HUES48 (cell line): ENCODE results near the gene CABCOCO1.

Experiments
- H3K27ac ChIP-seq: one replicate; pipeline ENCODE4 v1.7.0; 2013; ENCODE audit warnings: low read depth, low read length, inconsistent platforms
- H3K27me3 ChIP-seq: 2 replicates; pipeline ENCODE4 v1.6.1; 2013; ENCODE audit warnings: mild to moderate bottlenecking, low read length; ENCODE audit not compliant: control insufficient read depth, insufficient read depth
- H3K36me3 ChIP-seq: 2 replicates; pipeline ENCODE4 v1.6.1; 2013; ENCODE audit warnings: low read length; ENCODE audit not compliant: control insufficient read depth, insufficient read depth
- H3K4me1 ChIP-seq: 2 replicates; pipeline ENCODE4 v1.6.1; 2013; ENCODE audit warnings: mild to moderate bottlenecking, low read length; ENCODE audit not compliant: control insufficient read depth, insufficient read depth
- H3K4me3 ChIP-seq: 2 replicates; pipeline ENCODE4 v1.5.1; 2013; ENCODE audit warnings: mild to moderate bottlenecking, low read depth, low read length
- H3K9ac ChIP-seq: 2 replicates; pipeline ENCODE4 v1.6.1; 2013; ENCODE audit warnings: mild to moderate bottlenecking, low read depth, low read length, moderate library complexity
- H3K9me3 ChIP-seq: 2 replicates; pipeline ENCODE4 v1.6.1; 2013; ENCODE audit warnings: low read length; ENCODE audit not compliant: control insufficient read depth, insufficient read depth

The CABCOCO1 gene, protein sequence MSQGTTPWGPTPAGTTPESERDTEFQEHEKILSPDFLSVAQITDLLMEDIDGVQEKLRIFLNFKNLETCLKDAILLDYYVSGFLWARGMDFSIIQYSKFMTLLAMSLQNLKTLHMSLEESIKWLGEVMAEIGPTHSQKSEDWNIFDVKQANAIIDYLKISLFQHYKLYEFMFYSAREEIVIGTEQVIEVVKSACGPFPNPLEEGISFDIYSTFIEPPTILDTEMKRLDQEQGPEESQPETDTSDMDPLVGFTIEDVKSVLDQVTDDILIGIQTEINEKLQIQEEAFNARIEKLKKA

GRCh38 chr10:61662794-61663259 lies at the start of gene CABCOCO1:
TSS of gene CABCOCO1 (plus strand) at chr10:61662929. CDS start at chr10:61662973, 44 bp downstream.
- H3K9ac ChIP-seq, result no peak within 1 kb of the TSS
- no peaks in the 10 kb centered on the region for H3K4me1 ChIP-seq
- no peak within 1 kb of the TSS for H3K27ac ChIP-seq
- H3K27me3 ChIP-seq, result peaks cover 11% of the 10 kb centered on the region
- H3K9me3 ChIP-seq, result no peaks in the 10 kb centered on the region
- H3K4me3 ChIP-seq, result peak within 1 kb of the TSS; percentile 80
- H3K36me3 ChIP-seq, result no peaks in the 10 kb centered on the region

DNA sequence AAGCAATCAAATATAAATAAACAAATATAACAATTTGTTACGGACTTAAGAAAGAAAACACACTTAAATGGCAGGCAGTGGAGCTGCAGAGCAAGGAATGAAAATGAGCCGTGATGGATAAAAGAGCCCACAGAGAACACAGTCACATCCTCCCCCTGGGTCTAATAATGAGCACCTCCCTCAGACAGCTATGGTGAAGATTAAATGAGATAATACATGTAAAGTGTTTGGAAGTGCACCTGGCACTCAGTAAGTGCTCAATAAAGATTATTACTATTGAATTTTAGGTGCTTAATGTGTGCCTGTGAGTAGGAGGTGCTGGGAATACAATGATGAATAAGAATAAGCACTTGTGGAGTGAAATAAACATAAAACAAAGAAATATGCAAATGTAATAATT lies 49.1 kb upstream of the CABCOCO1 start:
- Histone ChIP-seq H3K9me3 (no peaks in the 10 kb centered on the region), H3K4me3 (no peak overlapping the region), H3K27me3 (no peaks in the 10 kb centered on the region), H3K27ac (no peak overlapping the region), H3K36me3 (no peaks in the 10 kb centered on the region), H3K9ac (no peak overlapping the region), H3K4me1 (no peaks in the 10 kb centered on the region; the same call in 1 of the 2 replicates)

- no peaks in the 10 kb centered on the region; the same call in 1 of the 2 replicates for H3K4me1 ChIP-seq
- no peaks in the 10 kb centered on the region for H3K27me3 ChIP-seq
- H3K9ac ChIP-seq, result no peak overlapping the region
- H3K27ac ChIP-seq, result no peak overlapping the region
- H3K4me3 ChIP-seq, result no peak overlapping the region
- H3K9me3 ChIP-seq, result no peaks in the 10 kb centered on the region
- no peaks in the 10 kb centered on the region for H3K36me3 ChIP-seq
Measured at GRCh38 chr10:61616611-61617010, 46.1 kb upstream of the CABCOCO1 start.

DNA sequence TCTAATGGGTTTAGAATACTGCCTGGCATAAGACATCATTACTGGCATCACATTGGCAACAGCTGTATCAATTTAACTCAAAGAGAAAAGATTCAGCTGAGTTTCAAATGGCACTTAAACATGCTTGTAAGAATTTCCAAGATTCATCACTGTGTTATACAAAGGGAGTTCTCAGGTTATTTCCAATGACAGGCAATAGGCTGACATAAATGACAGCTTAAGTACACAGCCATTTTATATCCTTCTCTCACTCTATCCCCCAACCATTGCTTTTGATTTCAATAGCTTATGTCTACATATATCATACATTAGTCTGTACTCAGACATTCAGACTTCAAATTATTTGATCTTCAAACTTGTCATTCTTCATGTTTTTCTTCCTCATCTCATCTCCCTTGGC lies 45.5 kb upstream of the CABCOCO1 start:
- no peaks in the 10 kb centered on the region for H3K36me3 ChIP-seq
- no peak overlapping the region for H3K27ac ChIP-seq

GRCh38 chr10:61617586-61617985 lies 45.1 kb upstream of the CABCOCO1 start:
- Histone ChIP-seq H3K27ac (no peak overlapping the region), H3K9ac (no peak overlapping the region), H3K36me3 (no peaks in the 10 kb centered on the region), H3K9me3 (no peaks in the 10 kb centered on the region), H3K4me3 (no peak overlapping the region), H3K4me1 (no peaks in the 10 kb centered on the region), H3K27me3 (no peaks in the 10 kb centered on the region)

More for the DNA sequence above, 45.5 kb upstream of the CABCOCO1 start:
- Histone ChIP-seq H3K9ac (no peak overlapping the region), H3K27me3 (no peaks in the 10 kb centered on the region), H3K4me1 (no peaks in the 10 kb centered on the region; the same call in 1 of the 2 replicates), H3K4me3 (no peak overlapping the region), H3K9me3 (no peaks in the 10 kb centered on the region)

GRCh38 chr10:61618388-61618961 lies 44.3 kb upstream of the CABCOCO1 start:
- Histone ChIP-seq H3K27ac (no peak overlapping the region), H3K4me1 (no peaks in the 10 kb centered on the region), H3K9ac (no peak overlapping the region), H3K9me3 (no peaks in the 10 kb centered on the region), H3K27me3 (no peaks in the 10 kb centered on the region), H3K36me3 (no peaks in the 10 kb centered on the region), H3K4me3 (no peak overlapping the region)

GRCh38 chr10:61620506-61620905 lies 42.2 kb upstream of the CABCOCO1 start:
- Histone ChIP-seq H3K27ac (no peak overlapping the region), H3K9ac (no peak overlapping the region), H3K27me3 (no peaks in the 10 kb centered on the region), H3K4me1 (0 out of 2 replicates have a peak, but pooled peaks cover 2% of the 10 kb centered on the region), H3K9me3 (no peaks in the 10 kb centered on the region), H3K4me3 (no peak overlapping the region), H3K36me3 (no peaks in the 10 kb centered on the region)

GRCh38 chr10:61621605-61622051 lies 41.1 kb upstream of the CABCOCO1 start:
- no peak overlapping the region for H3K9ac ChIP-seq
- H3K4me1 ChIP-seq, result 0 out of 2 replicates have a peak, but pooled peaks cover 2% of the 10 kb centered on the region
- H3K4me3 ChIP-seq, result no peak overlapping the region
- no peak overlapping the region for H3K27ac ChIP-seq
- H3K27me3 ChIP-seq, result no peaks in the 10 kb centered on the region
- no peaks in the 10 kb centered on the region for H3K9me3 ChIP-seq
- H3K36me3 ChIP-seq, result no peaks in the 10 kb centered on the region

- Histone ChIP-seq H3K9me3 (no peaks in the 10 kb centered on the region), H3K4me3 (no peak overlapping the region), H3K27ac (no peak overlapping the region), H3K36me3 (no peaks in the 10 kb centered on the region), H3K4me1 (0 out of 2 replicates have a peak, but pooled peaks cover 2% of the 10 kb centered on the region), H3K27me3 (no peaks in the 10 kb centered on the region), H3K9ac (no peak overlapping the region)
Measured at GRCh38 chr10:61623161-61623560, 39.6 kb upstream of the CABCOCO1 start.

- Histone ChIP-seq H3K4me1 (peaks cover 14% of the 10 kb centered on the region), H3K27me3 (no peaks in the 10 kb centered on the region), H3K9me3 (no peaks in the 10 kb centered on the region), H3K27ac (no peak overlapping the region), H3K4me3 (no peak overlapping the region), H3K9ac (no peak overlapping the region), H3K36me3 (no peaks in the 10 kb centered on the region)
Measured at GRCh38 chr10:61626209-61626608, 36.5 kb upstream of the CABCOCO1 start.

DNA sequence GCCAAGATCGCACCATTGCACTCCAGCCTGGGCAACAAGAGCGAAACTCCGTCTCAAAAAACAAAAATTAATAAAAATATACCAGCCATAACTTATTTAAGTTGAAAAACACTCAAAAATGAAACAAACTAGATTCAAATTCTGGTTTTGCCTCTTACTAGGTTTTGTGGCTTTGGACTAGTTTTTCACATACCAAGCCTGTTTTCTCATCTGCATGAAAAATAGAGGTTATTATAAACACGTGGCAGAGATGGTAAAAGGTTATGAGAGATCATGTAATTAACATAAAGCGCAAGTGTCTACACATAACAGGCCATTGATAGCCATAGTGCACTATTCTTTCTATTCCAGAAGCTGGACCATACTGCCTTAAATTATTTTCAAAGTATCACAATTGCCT lies 35.5 kb upstream of the CABCOCO1 start:
- Histone ChIP-seq H3K36me3 (no peaks in the 10 kb centered on the region), H3K27me3 (no peaks in the 10 kb centered on the region), H3K27ac (no peak overlapping the region), H3K4me1 (peaks cover 14% of the 10 kb centered on the region), H3K9me3 (no peaks in the 10 kb centered on the region), H3K4me3 (no peak overlapping the region), H3K9ac (no peak overlapping the region)
